ENCODE measurements around the gene LTO1. TPM values are rescaled to one million over a fixed set of nuclear protein-coding genes. Genes with fewer than 3 reads are reported as not detected.

Gene LTO1
- total RNA-seq, 1 experiment from 2014 or later: 25.3 TPM

GRCh38 chr11:69648679-69649575 lies 26.2 kb downstream of the LTO1 start:
- H4K20me1 ChIP-seq (ENCODE audit: control insufficient read depth, insufficient read depth, insufficient read length): no peaks in the 10 kb centered on the region
- no CpG with 5 or more reads among the region's 37 CpGs for WGBS (ENCODE audit: extremely low coverage, insufficient read length, low lambda C conversion rate)
- no peak overlapping the region for H3T11ph ChIP-seq (ENCODE audit: low read length)
- no peak overlapping the region for H3K56ac ChIP-seq (ENCODE audit: insufficient read length, low read depth, low read length)
- no peak overlapping the region for H3K18ac ChIP-seq (ENCODE audit: insufficient read length, low read depth, low read length)
- no peak overlapping the region for H4K5ac ChIP-seq (ENCODE audit: insufficient read length, low read depth, low read length)
- H3K27ac ChIP-seq (ENCODE audit: insufficient read length, low read depth, low read length): no peak overlapping the region
- no peak overlapping the region for H4K8ac ChIP-seq (replicated peaks; ENCODE audit: insufficient read length, low read depth, low read length)
- no peak overlapping the region for H3K14ac ChIP-seq (ENCODE audit: insufficient read depth, low read length)
- no peaks in the 10 kb centered on the region for H3K23me2 ChIP-seq (ENCODE audit: insufficient read length, low read depth, low read length, poor library complexity, severe bottlenecking)
- no peak overlapping the region for H2AFZ ChIP-seq (ENCODE audit: low read length)
- H3K9me3 ChIP-seq (ENCODE audit: control insufficient read depth, low read depth, low read length): no peaks in the 10 kb centered on the region
- no peak for TF ChIP-seq CTCF (conservative IDR thresholded peaks at IDR 0.05)
- H3K4me2 ChIP-seq (ENCODE audit: insufficient read depth, insufficient read length, low read length): no peak overlapping the region
- H4K91ac ChIP-seq (ENCODE audit: insufficient read length, low read depth, low read length): no peak overlapping the region
- H2BK12ac ChIP-seq (ENCODE audit: insufficient read length, low read depth, low read length): no peak overlapping the region
- Mint-ChIP-seq H3K9me3 (no peaks in the 10 kb centered on the region), H3K36me3 (ENCODE audit: insufficient read depth in 1 of 3, low read depth in 3 of 3) (peaks cover 12 to 88% (median 72%) of the 10 kb centered on the region in 3 experiments; a peak in 6 of 7 replicates), H3K27me3 (ENCODE audit: low read depth) (no peaks in the 10 kb centered on the region), H3K27ac (0 out of 7 replicates have a peak overlapping the region, but pooled peaks of 2 of the 3 experiments have one; percentile 44 to 55), H3K4me1 (peaks cover 4% of the 10 kb centered on the region in 2 experiments; a peak in 3 of 4 replicates), H3K4me3 (no peak overlapping the region)
- H2BK5ac ChIP-seq (ENCODE audit: insufficient read length, low read length): no peak overlapping the region
- H2BK20ac ChIP-seq (ENCODE audit: low read depth, low read length, poor library complexity, severe bottlenecking): no peak overlapping the region
- no peak overlapping the region for H3K23ac ChIP-seq (ENCODE audit: insufficient read length, low read depth, low read length)
- peaks cover 1% of the 10 kb centered on the region for H3K79me1 ChIP-seq (ENCODE audit: insufficient read depth, low read depth, low read length, poor library complexity, severe bottlenecking)
- H3K9ac ChIP-seq (ENCODE audit: extremely low read depth, insufficient read length, low read length): no peak overlapping the region
- H2BK120ac ChIP-seq (ENCODE audit: low read depth, low read length, poor library complexity, severe bottlenecking): no peak overlapping the region
- H2BK15ac ChIP-seq (ENCODE audit: low read depth, low read length): no peak overlapping the region
- no peaks in the 10 kb centered on the region for H3K27me3 ChIP-seq (ENCODE audit: insufficient read depth, low read length)
- DNase-seq: peak; percentile 25
- no peaks in the 10 kb centered on the region for H3K79me2 ChIP-seq (ENCODE audit: insufficient read depth, low read length)
- no peak overlapping the region for H3K4ac ChIP-seq (ENCODE audit: low read depth, low read length)
- H3K4me1 ChIP-seq (ENCODE audit: insufficient read depth, low read length): no peaks in the 10 kb centered on the region
- no peak overlapping the region for H2AK5ac ChIP-seq (ENCODE audit: insufficient read length, low read length)
